Measurements from ENCODE around the gene MEIOB.

Gene MEIOB

GRCh38 chr16:1859650-1860049 lies 12.3 kb downstream of the MEIOB start:
- Histone ChIP-seq H3K4me3 (ENCODE audit: insufficient read depth, low read depth, low read length, poor library complexity, severe bottlenecking) (no peak overlapping the region), H3K36me3 (ENCODE audit: control insufficient read depth, insufficient read depth, low read length) (no peaks in the 10 kb centered on the region), H3K4me1 (ENCODE audit: control insufficient read depth, insufficient read depth, low read length, poor library complexity, severe bottlenecking) (no peaks in the 10 kb centered on the region), H3K27ac (ENCODE audit: insufficient read depth, low read length, poor library complexity, severe bottlenecking) (no peak overlapping the region), H3K27me3 (replicated peaks; ENCODE audit: control insufficient read depth, insufficient read depth, low read length, poor library complexity, severe bottlenecking) (no peaks in the 10 kb centered on the region), H3K9me3 (ENCODE audit: control insufficient read depth, low read length) (no peaks in the 10 kb centered on the region)
- no peak for DNase-seq

- H3K27ac ChIP-seq (ENCODE audit: insufficient read depth, low read length, poor library complexity, severe bottlenecking): no peak overlapping the region
- no peaks in the 10 kb centered on the region for H3K4me1 ChIP-seq (ENCODE audit: control insufficient read depth, insufficient read depth, low read length, poor library complexity, severe bottlenecking)
- no peaks in the 10 kb centered on the region for H3K27me3 ChIP-seq (replicated peaks; ENCODE audit: control insufficient read depth, insufficient read depth, low read length, poor library complexity, severe bottlenecking)
- no peak for DNase-seq
- no peak overlapping the region for H3K4me3 ChIP-seq (ENCODE audit: insufficient read depth, low read depth, low read length, poor library complexity, severe bottlenecking)
- H3K9me3 ChIP-seq (ENCODE audit: control insufficient read depth, low read length): no peaks in the 10 kb centered on the region
- H3K36me3 ChIP-seq (ENCODE audit: control insufficient read depth, insufficient read depth, low read length): no peaks in the 10 kb centered on the region
Observed at GRCh38 chr16:1858189-1858865, 13.6 kb downstream of the MEIOB start.

GRCh38 chr16:1857433-1858097 lies 14.4 kb downstream of the MEIOB start:
- H3K4me3 ChIP-seq (ENCODE audit: insufficient read depth, low read depth, low read length, poor library complexity, severe bottlenecking): no peak overlapping the region
- no peak for DNase-seq
- no peaks in the 10 kb centered on the region for H3K27me3 ChIP-seq (replicated peaks; ENCODE audit: control insufficient read depth, insufficient read depth, low read length, poor library complexity, severe bottlenecking)
- H3K36me3 ChIP-seq (ENCODE audit: control insufficient read depth, insufficient read depth, low read length): no peaks in the 10 kb centered on the region
- H3K9me3 ChIP-seq (ENCODE audit: control insufficient read depth, low read length): no peaks in the 10 kb centered on the region
- no peak overlapping the region for H3K27ac ChIP-seq (ENCODE audit: insufficient read depth, low read length, poor library complexity, severe bottlenecking)
- no peaks in the 10 kb centered on the region for H3K4me1 ChIP-seq (ENCODE audit: control insufficient read depth, insufficient read depth, low read length, poor library complexity, severe bottlenecking)

- Histone ChIP-seq H3K36me3 (ENCODE audit: control insufficient read depth, insufficient read depth, low read length) (no peaks in the 10 kb centered on the region), H3K4me3 (ENCODE audit: insufficient read depth, low read depth, low read length, poor library complexity, severe bottlenecking) (no peak overlapping the region), H3K9me3 (ENCODE audit: control insufficient read depth, low read length) (no peaks in the 10 kb centered on the region), H3K27ac (ENCODE audit: insufficient read depth, low read length, poor library complexity, severe bottlenecking) (no peak overlapping the region), H3K27me3 (replicated peaks; ENCODE audit: control insufficient read depth, insufficient read depth, low read length, poor library complexity, severe bottlenecking) (no peaks in the 10 kb centered on the region), H3K4me1 (ENCODE audit: control insufficient read depth, insufficient read depth, low read length, poor library complexity, severe bottlenecking) (no peaks in the 10 kb centered on the region)
- no peak for DNase-seq
Observed at GRCh38 chr16:1851793-1852192, 20.2 kb downstream of the MEIOB start.

- no peak for DNase-seq
- no peaks in the 10 kb centered on the region for H3K36me3 ChIP-seq (ENCODE audit: control insufficient read depth, insufficient read depth, low read length)
- no peaks in the 10 kb centered on the region for H3K9me3 ChIP-seq (ENCODE audit: control insufficient read depth, low read length)
- no peak overlapping the region for H3K4me3 ChIP-seq (ENCODE audit: insufficient read depth, low read depth, low read length, poor library complexity, severe bottlenecking)
- H3K27ac ChIP-seq (ENCODE audit: insufficient read depth, low read length, poor library complexity, severe bottlenecking): no peak overlapping the region
- no peaks in the 10 kb centered on the region for H3K27me3 ChIP-seq (replicated peaks; ENCODE audit: control insufficient read depth, insufficient read depth, low read length, poor library complexity, severe bottlenecking)
- H3K4me1 ChIP-seq (ENCODE audit: control insufficient read depth, insufficient read depth, low read length, poor library complexity, severe bottlenecking): no peaks in the 10 kb centered on the region
Observed at GRCh38 chr16:1850981-1851380, 21.0 kb downstream of the MEIOB start.

- H3K36me3 ChIP-seq (ENCODE audit: control insufficient read depth, insufficient read depth, low read length): no peaks in the 10 kb centered on the region
- no peaks in the 10 kb centered on the region for H3K4me1 ChIP-seq (ENCODE audit: control insufficient read depth, insufficient read depth, low read length, poor library complexity, severe bottlenecking)
- H3K4me3 ChIP-seq (ENCODE audit: insufficient read depth, low read depth, low read length, poor library complexity, severe bottlenecking): no peak overlapping the region
- no peaks in the 10 kb centered on the region for H3K27me3 ChIP-seq (replicated peaks; ENCODE audit: control insufficient read depth, insufficient read depth, low read length, poor library complexity, severe bottlenecking)
- no peak overlapping the region for H3K27ac ChIP-seq (ENCODE audit: insufficient read depth, low read length, poor library complexity, severe bottlenecking)
- H3K9me3 ChIP-seq (ENCODE audit: control insufficient read depth, low read length): no peaks in the 10 kb centered on the region
- DNase-seq: no peak
Observed at GRCh38 chr16:1846416-1846815, 25.5 kb downstream of the MEIOB start.

- no peaks in the 10 kb centered on the region for H3K9me3 ChIP-seq (ENCODE audit: control insufficient read depth, low read length)
- H3K27ac ChIP-seq (ENCODE audit: insufficient read depth, low read length, poor library complexity, severe bottlenecking): no peak overlapping the region
- no peaks in the 10 kb centered on the region for H3K27me3 ChIP-seq (replicated peaks; ENCODE audit: control insufficient read depth, insufficient read depth, low read length, poor library complexity, severe bottlenecking)
- H3K4me3 ChIP-seq (ENCODE audit: insufficient read depth, low read depth, low read length, poor library complexity, severe bottlenecking): no peak overlapping the region
- H3K4me1 ChIP-seq (ENCODE audit: control insufficient read depth, insufficient read depth, low read length, poor library complexity, severe bottlenecking): no peaks in the 10 kb centered on the region
- H3K36me3 ChIP-seq (ENCODE audit: control insufficient read depth, insufficient read depth, low read length): no peaks in the 10 kb centered on the region
- no peak for DNase-seq
Observed at GRCh38 chr16:1845985-1846384, 26.0 kb downstream of the MEIOB start.

- no peaks in the 10 kb centered on the region for H3K27me3 ChIP-seq (replicated peaks; ENCODE audit: control insufficient read depth, insufficient read depth, low read length, poor library complexity, severe bottlenecking)
- H3K36me3 ChIP-seq (ENCODE audit: control insufficient read depth, insufficient read depth, low read length): no peaks in the 10 kb centered on the region
- H3K4me3 ChIP-seq (ENCODE audit: insufficient read depth, low read depth, low read length, poor library complexity, severe bottlenecking): no peak overlapping the region
- no peaks in the 10 kb centered on the region for H3K9me3 ChIP-seq (ENCODE audit: control insufficient read depth, low read length)
- no peak overlapping the region for H3K27ac ChIP-seq (ENCODE audit: insufficient read depth, low read length, poor library complexity, severe bottlenecking)
- no peaks in the 10 kb centered on the region for H3K4me1 ChIP-seq (ENCODE audit: control insufficient read depth, insufficient read depth, low read length, poor library complexity, severe bottlenecking)
- no peak for DNase-seq
Observed at GRCh38 chr16:1839554-1839953, 32.4 kb downstream of the MEIOB start.

GRCh38 chr16:1834096-1834495 lies 37.9 kb downstream of the MEIOB start:
- Histone ChIP-seq H3K27ac (ENCODE audit: insufficient read depth, low read length, poor library complexity, severe bottlenecking) (no peak overlapping the region), H3K27me3 (replicated peaks; ENCODE audit: control insufficient read depth, insufficient read depth, low read length, poor library complexity, severe bottlenecking) (no peaks in the 10 kb centered on the region), H3K4me3 (ENCODE audit: insufficient read depth, low read depth, low read length, poor library complexity, severe bottlenecking) (no peak overlapping the region), H3K36me3 (ENCODE audit: control insufficient read depth, insufficient read depth, low read length) (no peaks in the 10 kb centered on the region), H3K9me3 (ENCODE audit: control insufficient read depth, low read length) (no peaks in the 10 kb centered on the region), H3K4me1 (ENCODE audit: control insufficient read depth, insufficient read depth, low read length, poor library complexity, severe bottlenecking) (no peaks in the 10 kb centered on the region)
- DNase-seq: no peak

- no peak overlapping the region for H3K27ac ChIP-seq (ENCODE audit: insufficient read depth, low read length, poor library complexity, severe bottlenecking)
- no peak overlapping the region for H3K4me3 ChIP-seq (ENCODE audit: insufficient read depth, low read depth, low read length, poor library complexity, severe bottlenecking)
- DNase-seq: no peak
- H3K36me3 ChIP-seq (ENCODE audit: control insufficient read depth, insufficient read depth, low read length): no peaks in the 10 kb centered on the region
- no peaks in the 10 kb centered on the region for H3K9me3 ChIP-seq (ENCODE audit: control insufficient read depth, low read length)
- H3K27me3 ChIP-seq (replicated peaks; ENCODE audit: control insufficient read depth, insufficient read depth, low read length, poor library complexity, severe bottlenecking): no peaks in the 10 kb centered on the region
- no peaks in the 10 kb centered on the region for H3K4me1 ChIP-seq (ENCODE audit: control insufficient read depth, insufficient read depth, low read length, poor library complexity, severe bottlenecking)
Observed at GRCh38 chr16:1832838-1833454, 39.0 kb downstream of the MEIOB start.

All from effector memory CD4-positive, alpha-beta T cell (primary cell).